ENCODE data around the gene OR1E2.
"Not testable (repeated sequence)": the region's sequence is repeated elsewhere in the genome, so short reads cannot be mapped to it uniquely, and the experiment has no call there.

GRCh38 chr17:3466355-3466754, 32.7 kb upstream of the OR1E2 start:
- TF ChIP-seq CTCF (IDR thresholded peaks at IDR 0.05; ENCODE audit: low read length); EZH2 (optimal IDR thresholded peaks at IDR 0.05; ENCODE audit: low read depth, low read length); EZH2phosphoT487 (IDR thresholded peaks at IDR 0.05; ENCODE audit: low read length): not testable (repeated sequence)
